Activated CD4-positive, alpha-beta memory T cell treated with anti-CD3 and anti-CD28 coated beads, Interleukin-2, amount 10 ng/mL, durations not matched to agents 7 days and 5 days (primary cell): ENCODE measurements around the gene SLC9A6. TPM values are rescaled to one million over a fixed set of nuclear protein-coding genes. Genes with fewer than 3 reads are reported as not detected.

Experiments used
- CTCF ChIA-PET: fragments of 350-600 bp; sonication (Branson Sonifier 250); formaldehyde crosslinking; loops from one replicate; lab custom pipeline; 2021; ENCODE audit warnings: antibody characterized with exemption, inconsistent platforms; lab: Charles Lee
- POLR2A ChIA-PET: fragments of 350-600 bp; sonication (Branson Sonifier 250); formaldehyde crosslinking; loops from one replicate; lab custom pipeline; 2021; ENCODE audit warnings: antibody characterized with exemption; lab: Charles Lee
- DNase-seq: peaks from one replicate; pipeline ENCODE4 v3.0.0-alpha.2; 2020
- H3K27ac Mint-ChIP-seq: one replicate; pipeline ENCODE4 v1.8.0; 2021; ENCODE audit warnings: mild to moderate bottlenecking, mixed read lengths
- H3K27me3 Mint-ChIP-seq: one replicate; pipeline ENCODE4 v1.8.0; 2021; ENCODE audit warnings: mixed read lengths
- H3K36me3 Mint-ChIP-seq: one replicate; pipeline ENCODE4 v1.8.0; 2021; ENCODE audit warnings: low read depth, mixed read lengths
- H3K4me1 Mint-ChIP-seq: one replicate; pipeline ENCODE4 v1.8.0; 2021; ENCODE audit warnings: mixed read lengths
- H3K4me3 Mint-ChIP-seq: one replicate; pipeline ENCODE4 v1.8.0; 2021; ENCODE audit warnings: mild to moderate bottlenecking, mixed read lengths
- H3K9me3 Mint-ChIP-seq: one replicate; pipeline ENCODE4 v1.8.0; 2021; ENCODE audit warnings: mixed read lengths
- total RNA-seq, 2 experiments: library from RNA; stranded (reverse); gene quantifications; one replicate each; pipeline ENCODE4 v1.2.3, GENCODE V29; 2021

Gene SLC9A6
- total RNA-seq, 2 experiments from 2014 or later = 18.6 to 20.9 TPM

DNA sequence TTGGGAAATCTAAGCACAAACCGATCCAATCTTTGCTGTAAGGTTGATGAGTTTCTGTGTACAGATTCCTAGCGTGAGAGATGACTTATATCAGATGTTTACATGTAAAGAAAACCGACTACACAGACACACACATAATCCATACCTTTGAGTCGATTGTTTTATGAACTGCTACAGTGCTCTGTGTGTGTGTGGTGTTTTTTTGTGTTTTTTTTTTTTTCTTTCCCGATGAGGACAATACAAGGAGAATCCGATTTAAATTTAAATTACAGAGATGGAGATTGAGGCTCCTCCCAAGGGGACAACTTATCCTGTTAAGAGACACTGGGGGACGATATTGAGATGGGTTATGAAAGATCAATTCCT lies 461 bp upstream of the SLC9A6 start:
- Mint-ChIP-seq H3K36me3 (peaks cover 2% of the 10 kb centered on the region), H3K4me3 (peak overlapping the region; percentile 94), H3K27ac (peak overlapping the region; percentile 79), H3K9me3 (peaks cover 2% of the 10 kb centered on the region), H3K27me3 (no peaks in the 10 kb centered on the region), H3K4me1 (peaks cover 52% of the 10 kb centered on the region)
- POLR2A ChIA-PET = interaction anchor here (0.9 to 3.0 kb wide), 2 partner anchors 11 to 28 kb away, joined by 3 to 31 read pairs; partner anchors contain the start of gene MMGT1
- no peak for DNase-seq
- CTCF ChIA-PET = no interaction called here

GRCh38 chrX:135985973-135986310 lies 707 bp downstream of the SLC9A6 start:
- Mint-ChIP-seq H3K4me3 (peak overlapping the region; percentile 94), H3K9me3 (peaks cover 1% of the 10 kb centered on the region), H3K27me3 (no peaks in the 10 kb centered on the region), H3K4me1 (peaks cover 53% of the 10 kb centered on the region), H3K36me3 (peaks cover 4% of the 10 kb centered on the region), H3K27ac (peak overlapping the region; percentile 77)
- no peak for DNase-seq
- CTCF ChIA-PET = interaction anchor here (1.0 kb wide), 1 partner anchor 24 kb away, joined by 9 read pairs; no protein-coding TSS in a partner anchor
- POLR2A ChIA-PET = interaction anchor here (3.0 kb wide), 1 partner anchor 12 kb away, joined by 31 read pairs; the partner anchor contains the start of gene MMGT1

DNA sequence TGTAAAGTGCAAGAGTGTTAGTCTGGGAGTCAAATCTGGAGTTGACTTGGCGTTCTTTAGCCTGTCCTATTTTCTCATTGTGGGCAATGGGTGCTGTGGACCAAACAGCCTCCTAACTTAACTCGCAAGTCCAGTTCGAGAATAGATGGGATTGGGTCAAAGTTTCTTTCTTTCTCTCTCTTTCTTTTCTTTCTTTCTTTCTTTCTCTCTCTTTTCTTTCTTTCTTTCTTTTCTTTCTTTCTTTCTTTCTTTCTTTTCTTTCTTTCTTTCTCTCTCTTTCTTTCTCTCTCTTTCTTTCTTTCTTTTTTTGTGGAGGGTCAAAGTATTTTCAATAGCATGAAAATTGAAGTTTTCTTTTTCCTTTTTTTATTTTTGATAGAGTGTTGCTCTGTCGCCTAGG lies 3.0 kb downstream of the SLC9A6 start:
- Mint-ChIP-seq H3K27ac (no peak overlapping the region), H3K27me3 (no peaks in the 10 kb centered on the region), H3K4me1 (peaks cover 52% of the 10 kb centered on the region), H3K9me3 (no peaks in the 10 kb centered on the region), H3K4me3 (no peak overlapping the region), H3K36me3 (peaks cover 22% of the 10 kb centered on the region)
- CTCF ChIA-PET = interaction anchor here (0.7 kb wide), 1 partner anchor 635 kb away, joined by 4 read pairs; no protein-coding TSS in a partner anchor
- DNase-seq = no peak
- POLR2A ChIA-PET = interaction anchor here (1.4 kb wide), 1 partner anchor 16 kb away, joined by 4 read pairs; no protein-coding TSS in a partner anchor

DNA sequence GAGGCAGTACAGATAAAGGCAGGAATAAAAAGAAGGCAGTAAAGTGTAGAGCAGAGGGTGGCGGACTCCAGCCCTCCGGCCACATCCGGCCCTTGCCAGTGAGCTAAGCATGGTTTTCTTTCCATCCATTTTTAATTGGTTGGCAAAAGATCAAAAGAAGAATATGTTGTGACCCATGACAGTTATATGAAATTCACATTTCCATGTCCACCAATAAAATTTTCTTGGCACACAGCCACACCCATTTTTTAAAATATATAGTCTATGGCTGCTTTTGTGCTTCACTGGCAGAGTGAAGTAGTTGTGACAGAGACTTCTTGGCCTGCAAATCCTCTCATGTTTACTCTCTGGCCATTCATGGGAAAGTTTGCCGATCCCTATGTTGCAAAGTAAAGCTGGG lies 29.8 kb downstream of the SLC9A6 start:
- Mint-ChIP-seq H3K4me3 (no peak overlapping the region), H3K27me3 (no peaks in the 10 kb centered on the region), H3K4me1 (no peaks in the 10 kb centered on the region), H3K9me3 (no peaks in the 10 kb centered on the region), H3K36me3 (peaks cover 41% of the 10 kb centered on the region), H3K27ac (no peak overlapping the region)
- POLR2A ChIA-PET = no interaction called here
- no peak for DNase-seq
- CTCF ChIA-PET = no interaction called here

DNA sequence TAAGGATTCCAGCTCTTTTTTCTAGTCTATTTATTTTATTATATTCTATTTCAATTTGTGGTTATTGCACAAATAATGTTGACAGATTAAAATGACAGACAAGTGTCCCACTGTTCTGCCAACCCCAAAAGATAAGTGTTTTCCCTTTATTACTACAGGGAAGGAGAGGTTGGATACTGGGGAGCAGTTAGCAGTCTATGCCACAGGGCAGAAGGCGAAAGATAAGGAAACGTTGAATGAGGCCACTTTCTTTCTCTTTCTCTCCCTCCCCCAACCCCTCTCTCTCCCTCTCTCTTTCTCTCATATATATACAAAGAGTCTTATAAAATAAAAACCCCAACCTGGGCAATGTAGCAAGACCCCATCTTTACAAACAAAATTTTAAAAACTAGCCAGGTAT lies 31.6 kb downstream of the SLC9A6 start:
- no peak for DNase-seq
- Mint-ChIP-seq H3K36me3 (peaks cover 42% of the 10 kb centered on the region), H3K4me1 (peaks cover 7% of the 10 kb centered on the region), H3K27ac (no peak overlapping the region), H3K9me3 (no peaks in the 10 kb centered on the region), H3K27me3 (no peaks in the 10 kb centered on the region), H3K4me3 (no peak overlapping the region)
- CTCF ChIA-PET = no interaction called here
- POLR2A ChIA-PET = interaction anchor here (1.0 kb wide), 1 partner anchor 148 kb away, joined by 4 read pairs; no protein-coding TSS in a partner anchor

DNA sequence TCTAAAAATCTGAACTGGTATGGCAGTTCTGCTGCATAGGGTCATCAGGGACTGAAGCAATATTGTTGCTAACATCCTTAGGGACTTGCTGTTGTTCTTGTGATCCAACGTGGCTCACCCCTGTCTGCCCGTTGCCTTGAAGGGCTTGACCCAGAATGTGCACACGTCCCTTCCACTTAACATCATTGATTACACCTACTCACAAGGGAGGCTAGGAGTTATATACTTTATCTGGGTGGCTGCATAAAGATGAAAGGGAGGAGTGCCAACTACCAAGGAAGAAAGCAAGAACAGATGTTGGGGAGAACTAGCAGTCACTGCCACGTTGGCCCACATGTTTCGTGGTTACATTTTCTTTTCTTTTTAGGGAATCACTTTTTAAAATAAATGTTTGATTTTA lies 34.0 kb downstream of the SLC9A6 start:
- ChIA-PET POLR2A (no interaction called here), CTCF (no interaction called here)
- H3K9me3 Mint-ChIP-seq = no peaks in the 10 kb centered on the region
- no peak overlapping the region for H3K27ac Mint-ChIP-seq
- no peak for DNase-seq
- H3K27me3 Mint-ChIP-seq = no peaks in the 10 kb centered on the region
- peaks cover 7% of the 10 kb centered on the region for H3K4me1 Mint-ChIP-seq
- peaks cover 31% of the 10 kb centered on the region for H3K36me3 Mint-ChIP-seq
- no peak overlapping the region for H3K4me3 Mint-ChIP-seq

GRCh38 chrX:136021160-136021559 lies 35.9 kb downstream of the SLC9A6 start:
- POLR2A ChIA-PET = no interaction called here
- Mint-ChIP-seq H3K27me3 (no peaks in the 10 kb centered on the region), H3K27ac (no peak overlapping the region), H3K4me3 (no peak overlapping the region), H3K36me3 (peaks cover 30% of the 10 kb centered on the region), H3K9me3 (no peaks in the 10 kb centered on the region), H3K4me1 (peaks cover 7% of the 10 kb centered on the region)
- DNase-seq = no peak
- CTCF ChIA-PET = interaction anchor here (0.9 to 1.1 kb wide), 2 partner anchors 9 to 142 kb away, joined by 3 to 4 read pairs; no protein-coding TSS in a partner anchor

- Mint-ChIP-seq H3K36me3 (peaks cover 30% of the 10 kb centered on the region), H3K9me3 (no peaks in the 10 kb centered on the region), H3K27me3 (no peaks in the 10 kb centered on the region), H3K4me3 (no peak overlapping the region), H3K27ac (no peak overlapping the region), H3K4me1 (peaks cover 7% of the 10 kb centered on the region)
- CTCF ChIA-PET = no interaction called here
- POLR2A ChIA-PET = interaction anchor here (0.6 to 1.0 kb wide), 2 partner anchors 35 to 224 kb away, joined by 3 read pairs; no protein-coding TSS in a partner anchor
- no peak for DNase-seq
Observed at GRCh38 chrX:136021903-136022302, 36.7 kb downstream of the SLC9A6 start.

DNA sequence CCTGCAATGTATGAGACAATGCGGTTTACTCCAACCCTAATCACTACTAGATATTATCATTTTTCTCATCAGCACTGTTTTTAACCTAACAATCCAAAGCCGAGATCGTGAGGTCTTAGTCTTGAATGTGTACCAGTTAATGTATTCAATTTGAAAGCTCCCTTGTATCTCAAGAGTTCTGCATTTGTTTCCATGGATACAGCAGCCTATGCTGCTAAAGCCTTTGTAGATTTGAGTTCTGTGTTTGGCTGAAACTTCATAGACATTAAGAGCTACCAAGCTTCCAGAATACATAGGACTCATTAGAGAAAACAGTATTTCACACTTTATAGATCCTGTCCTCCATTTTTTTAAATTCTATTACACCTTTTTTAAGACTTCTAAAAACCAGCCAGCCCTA lies 39.9 kb downstream of the SLC9A6 start:
- no peak overlapping the region for H3K27ac Mint-ChIP-seq
- H3K4me1 Mint-ChIP-seq = peaks cover 7% of the 10 kb centered on the region
- H3K36me3 Mint-ChIP-seq = peaks cover 13% of the 10 kb centered on the region
- H3K9me3 Mint-ChIP-seq = no peaks in the 10 kb centered on the region
- H3K4me3 Mint-ChIP-seq = no peak overlapping the region
- no peaks in the 10 kb centered on the region for H3K27me3 Mint-ChIP-seq
- no peak for DNase-seq
- CTCF ChIA-PET = interaction anchor here (5.4 kb wide), 1 partner anchor 138 kb away, joined by 60 read pairs; no protein-coding TSS in a partner anchor
- POLR2A ChIA-PET = no interaction called here

DNA sequence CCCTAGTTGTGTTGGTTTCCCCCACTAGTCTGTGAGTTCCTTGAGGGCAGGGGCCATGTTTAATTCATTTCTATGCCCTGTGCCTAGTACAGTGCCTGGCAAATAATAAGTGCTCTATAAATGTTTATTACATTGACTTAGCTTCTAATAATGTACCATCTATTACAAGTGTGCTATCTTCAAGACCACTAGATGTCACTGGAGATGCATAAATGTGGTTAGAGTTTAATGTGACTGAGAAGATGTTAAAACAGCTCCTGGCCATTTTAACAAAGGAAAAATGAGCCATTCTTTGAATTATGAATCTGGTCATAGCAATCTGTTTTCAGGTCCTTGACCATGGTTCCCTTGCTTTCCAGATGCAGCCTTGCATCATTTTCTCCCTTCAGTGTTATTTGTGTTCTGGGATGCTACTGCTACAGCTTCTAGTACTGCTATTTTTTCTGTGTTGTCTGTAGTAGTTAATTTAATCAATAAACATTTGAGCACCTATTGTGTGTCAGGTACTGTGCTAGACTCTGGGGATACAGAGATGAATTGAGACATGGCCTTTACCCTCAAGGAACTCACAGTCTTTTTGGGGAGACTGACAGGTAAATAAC lies 43.2 kb downstream of the SLC9A6 start:
- Mint-ChIP-seq H3K36me3 (peaks cover 20% of the 10 kb centered on the region), H3K4me1 (no peaks in the 10 kb centered on the region), H3K27me3 (no peaks in the 10 kb centered on the region), H3K4me3 (no peak overlapping the region), H3K9me3 (no peaks in the 10 kb centered on the region), H3K27ac (no peak overlapping the region)
- DNase-seq = no peak
- ChIA-PET POLR2A (interaction anchor here (0.9 to 1.6 kb wide), 2 partner anchors 118 to 134 kb away, joined by 3 to 6 read pairs; no protein-coding TSS in a partner anchor), CTCF (interaction anchor here (0.7 to 5.4 kb wide), 23 partner anchors 11 to 555 kb away, joined by 3 to 60 read pairs (median 4); partner anchors contain the start of gene MMGT1)

DNA sequence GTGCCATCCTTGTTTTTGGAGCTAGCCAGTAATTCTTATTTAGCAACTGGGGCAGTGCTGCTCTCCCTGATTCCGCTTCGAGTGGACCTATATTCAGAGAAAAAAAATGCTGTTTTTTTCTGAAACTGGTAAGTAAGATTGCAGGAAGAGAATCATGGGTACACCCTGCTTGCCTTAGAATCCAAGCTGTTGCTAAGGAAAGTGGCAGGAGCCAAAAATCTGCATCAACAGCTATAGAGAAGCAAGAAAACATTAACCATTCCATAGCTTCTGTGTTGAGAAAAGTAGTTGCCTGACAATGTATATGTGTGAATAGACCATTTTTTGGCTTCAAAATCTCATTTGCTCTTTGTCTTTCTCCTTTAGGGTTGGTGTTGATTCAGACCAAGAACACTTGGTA lies 44.5 kb downstream of the SLC9A6 start:
- DNase-seq = no peak
- no peak overlapping the region for H3K27ac Mint-ChIP-seq
- H3K4me1 Mint-ChIP-seq = no peaks in the 10 kb centered on the region
- no peak overlapping the region for H3K4me3 Mint-ChIP-seq
- ChIA-PET CTCF (interaction anchor here (1.1 to 5.4 kb wide), 4 partner anchors 9 to 235 kb away, joined by 4 to 60 read pairs (median 20); no protein-coding TSS in a partner anchor), POLR2A (interaction anchor here (1.6 kb wide), 1 partner anchor 116 kb away, joined by 6 read pairs; no protein-coding TSS in a partner anchor)
- H3K27me3 Mint-ChIP-seq = no peaks in the 10 kb centered on the region
- no peaks in the 10 kb centered on the region for H3K9me3 Mint-ChIP-seq
- peaks cover 20% of the 10 kb centered on the region for H3K36me3 Mint-ChIP-seq

GRCh38 chrX:136030303-136031191 lies 45.3 kb downstream of the SLC9A6 start:
- Mint-ChIP-seq H3K9me3 (no peaks in the 10 kb centered on the region), H3K27me3 (no peaks in the 10 kb centered on the region), H3K36me3 (peaks cover 20% of the 10 kb centered on the region), H3K4me1 (no peaks in the 10 kb centered on the region), H3K4me3 (no peak overlapping the region), H3K27ac (no peak overlapping the region)
- DNase-seq = no peak
- ChIA-PET CTCF (interaction anchor here (1.1 to 5.4 kb wide), 3 partner anchors 10 to 180 kb away, joined by 4 to 60 read pairs (median 30); no protein-coding TSS in a partner anchor), POLR2A (interaction anchor here (0.6 kb wide), 1 partner anchor 70 kb away, joined by 4 read pairs; no protein-coding TSS in a partner anchor)
